ENCODE results near the gene CFAP20DC. TPM values are rescaled to one million over a fixed set of nuclear protein-coding genes. Genes with fewer than 3 reads are reported as not detected.

Gene CFAP20DC
- total RNA-seq, 1 donor from 2014 or later: 0.57 TPM

GRCh38 chr3:58988041-58988440 lies 61.8 kb downstream of the CFAP20DC start:
- Mint-ChIP-seq H3K27ac (ENCODE audit: unreplicated experiment) (no peak overlapping the region), H3K36me3 (ENCODE audit: low read depth, unreplicated experiment) (peaks cover 2% of the 10 kb centered on the region), H3K4me3 (ENCODE audit: unreplicated experiment) (no peak overlapping the region), H3K27me3 (ENCODE audit: low read depth, unreplicated experiment) (no peaks in the 10 kb centered on the region), H3K9me3 (ENCODE audit: unreplicated experiment) (no peaks in the 10 kb centered on the region), H3K4me1 (ENCODE audit: low read depth, unreplicated experiment) (no peaks in the 10 kb centered on the region)
- TF ChIP-seq CTCF (IDR thresholded peaks at IDR 0.05; ENCODE audit: insufficient read depth, low read depth, low read length): no peak
- TF ChIP-seq EZH2 (IDR thresholded peaks at IDR 0.05; ENCODE audit: insufficient read depth, low read length): no peak
- Histone ChIP-seq H3K27ac (ENCODE audit: low read depth, low read length) (no peak overlapping the region), H3K79me2 (ENCODE audit: insufficient read depth, low read length) (no peaks in the 10 kb centered on the region), H3K4me1 (ENCODE audit: insufficient read depth, low read length) (peaks cover 13% of the 10 kb centered on the region), H3K4me2 (ENCODE audit: low read length) (no peak overlapping the region), H4K20me1 (ENCODE audit: insufficient read depth, low read length) (no peaks in the 10 kb centered on the region), H3K36me3 (ENCODE audit: insufficient read depth, low read length) (no peaks in the 10 kb centered on the region), H3K4me3 (ENCODE audit: insufficient read depth, low read depth, low read length) (no peak overlapping the region), H3K27me3 (ENCODE audit: insufficient read depth, low read length) (no peaks in the 10 kb centered on the region), H3K9ac (ENCODE audit: low read length) (no peak overlapping the region), H3K9me3 (ENCODE audit: insufficient read depth, low read depth, low read length) (no peaks in the 10 kb centered on the region), H2AFZ (ENCODE audit: low read depth, low read length) (no peak overlapping the region)
- FAIRE-seq (no peak), DNase-seq (ENCODE audit: low read depth) (no peak)

GRCh38 chr3:58986654-58987053 lies 63.2 kb downstream of the CFAP20DC start:
- Mint-ChIP-seq H3K4me3 (ENCODE audit: unreplicated experiment) (no peak overlapping the region), H3K27me3 (ENCODE audit: low read depth, unreplicated experiment) (no peaks in the 10 kb centered on the region), H3K4me1 (ENCODE audit: low read depth, unreplicated experiment) (no peaks in the 10 kb centered on the region), H3K36me3 (ENCODE audit: low read depth, unreplicated experiment) (peaks cover 2% of the 10 kb centered on the region), H3K27ac (ENCODE audit: unreplicated experiment) (no peak overlapping the region), H3K9me3 (ENCODE audit: unreplicated experiment) (peaks cover 3% of the 10 kb centered on the region)
- H2AFZ ChIP-seq (ENCODE audit: low read depth, low read length): no peak overlapping the region
- H3K27ac ChIP-seq (ENCODE audit: low read depth, low read length): no peak overlapping the region
- no peaks in the 10 kb centered on the region for H3K36me3 ChIP-seq (ENCODE audit: insufficient read depth, low read length)
- H3K4me3 ChIP-seq (ENCODE audit: insufficient read depth, low read depth, low read length): no peak overlapping the region
- no peaks in the 10 kb centered on the region for H3K27me3 ChIP-seq (ENCODE audit: insufficient read depth, low read length)
- no peaks in the 10 kb centered on the region for H4K20me1 ChIP-seq (ENCODE audit: insufficient read depth, low read length)
- no peaks in the 10 kb centered on the region for H3K79me2 ChIP-seq (ENCODE audit: insufficient read depth, low read length)
- peaks cover 13% of the 10 kb centered on the region for H3K4me1 ChIP-seq (ENCODE audit: insufficient read depth, low read length)
- H3K9me3 ChIP-seq (ENCODE audit: insufficient read depth, low read depth, low read length): no peaks in the 10 kb centered on the region
- no peak overlapping the region for H3K4me2 ChIP-seq (ENCODE audit: low read length)
- DNase-seq (ENCODE audit: low read depth): no peak
- peak; percentile 9 for FAIRE-seq
- no peak overlapping the region for H3K9ac ChIP-seq (ENCODE audit: low read length)
- TF ChIP-seq CTCF (IDR thresholded peaks at IDR 0.05; ENCODE audit: insufficient read depth, low read depth, low read length) (no peak), EZH2 (IDR thresholded peaks at IDR 0.05; ENCODE audit: insufficient read depth, low read length) (no peak)

GRCh38 chr3:58979840-58980239 lies 70.0 kb downstream of the CFAP20DC start:
- H3K9ac ChIP-seq (ENCODE audit: low read length): no peak overlapping the region

More at GRCh38 chr3:58979840-58980239, 70.0 kb downstream of the CFAP20DC start:
- H3K27ac Mint-ChIP-seq (ENCODE audit: unreplicated experiment): no peak overlapping the region
- no peak overlapping the region for H3K27ac ChIP-seq (ENCODE audit: low read depth, low read length)
- FAIRE-seq: no peak
- H3K27me3 Mint-ChIP-seq (ENCODE audit: low read depth, unreplicated experiment): no peaks in the 10 kb centered on the region
- no peaks in the 10 kb centered on the region for H3K79me2 ChIP-seq (ENCODE audit: insufficient read depth, low read length)
- no peaks in the 10 kb centered on the region for H3K27me3 ChIP-seq (ENCODE audit: insufficient read depth, low read length)
- H3K36me3 Mint-ChIP-seq (ENCODE audit: low read depth, unreplicated experiment): no peaks in the 10 kb centered on the region
- no peak overlapping the region for H3K4me3 Mint-ChIP-seq (ENCODE audit: unreplicated experiment)
- no peaks in the 10 kb centered on the region for H3K9me3 ChIP-seq (ENCODE audit: insufficient read depth, low read depth, low read length)
- no peak overlapping the region for H3K4me3 ChIP-seq (ENCODE audit: insufficient read depth, low read depth, low read length)
- no peak overlapping the region for H2AFZ ChIP-seq (ENCODE audit: low read depth, low read length)
- no peak overlapping the region for H3K4me2 ChIP-seq (ENCODE audit: low read length)
- no peaks in the 10 kb centered on the region for H3K4me1 ChIP-seq (ENCODE audit: insufficient read depth, low read length)
- no peaks in the 10 kb centered on the region for H3K4me1 Mint-ChIP-seq (ENCODE audit: low read depth, unreplicated experiment)
- no peaks in the 10 kb centered on the region for H4K20me1 ChIP-seq (ENCODE audit: insufficient read depth, low read length)
- H3K9me3 Mint-ChIP-seq (ENCODE audit: unreplicated experiment): peaks cover 3% of the 10 kb centered on the region
- no peaks in the 10 kb centered on the region for H3K36me3 ChIP-seq (ENCODE audit: insufficient read depth, low read length)
- DNase-seq (ENCODE audit: low read depth): no peak
- no peak for TF ChIP-seq EZH2 (IDR thresholded peaks at IDR 0.05; ENCODE audit: insufficient read depth, low read length)
- TF ChIP-seq CTCF (IDR thresholded peaks at IDR 0.05; ENCODE audit: insufficient read depth, low read depth, low read length): no peak
